Right cardiac atrium (tissue), 5 donors: Measurements from ENCODE around the gene GAS5. TPM values are rescaled to one million over a fixed set of nuclear protein-coding genes. Genes with fewer than 3 reads are reported as not detected.
A peak's percentile ranks its signal among the peaks of the same experiment; 100 is the strongest.
"Not testable (repeated sequence)": the region's sequence is repeated elsewhere in the genome, so short reads cannot be mapped to it uniquely, and the experiment has no call there.

ENCODE experiments used
- ATAC-seq, 2 donors: fragments of 200-7000 bp; cut with Tn5 transposase; one replicate each; pipeline versions ENCODE4 v1.8.0 to v1.9.1; 2020; ENCODE audit warnings: moderate library complexity in 2 of 2, mild to moderate bottlenecking in 1 of 2
- DNase-seq, 3 donors: peaks; one replicate each; pipeline ENCODE4 v3.0.0-alpha.2; 2020
- H3K27ac ChIP-seq: one replicate; pipeline ENCODE4 v1.5.1; 2013; ENCODE audit warnings: mild to moderate bottlenecking, low read length, control low read depth, moderate library complexity
- H3K27me3 ChIP-seq: one replicate; pipeline ENCODE4 v1.6.1; 2013; ENCODE audit not compliant: control insufficient read depth, insufficient read depth
- H3K4me1 ChIP-seq: one replicate; pipeline ENCODE4 v1.6.1; 2013; ENCODE audit warnings: low read length; ENCODE audit not compliant: control insufficient read depth, insufficient read depth
- H3K4me3 ChIP-seq: one replicate; pipeline ENCODE4 v1.5.1; 2013; ENCODE audit warnings: low read length, control low read depth
- H3K9me3 ChIP-seq: one replicate; pipeline ENCODE4 v1.6.1; 2013; ENCODE audit warnings: low read length; ENCODE audit not compliant: control insufficient read depth
- WGBS: extraction: QIAGEN DNeasy Blood & Tissue Kit; methylation state at CpG from one replicate; pipeline ENCODE4 v1.1.7; 2013; 5-methylcytosine and 5-hydroxymethylcytosine counted together
- intact Hi-C, 4 donors: fragments of 100-400 bp; cut with DNase I; formaldehyde crosslinking; loops; one replicate each; pipeline versions ENCODE4 v1.11.0 to v1.14.0; 2022 to 2023
- polyA plus RNA-seq: library from polyadenylated mRNA; stranded (reverse); fragments of 200-250 nt; gene quantifications from one replicate; pipeline ENCODE4 v1.2.3, GENCODE V29; 2013
- total RNA-seq, 4 donors: library from RNA; stranded (reverse); fragmentation: NEBNext Ultra II Directional; extraction: Animal tissue kit (Norgen Biotek cat#: 25700); gene quantifications; one replicate each; pipeline ENCODE4 v1.2.1, GENCODE V29; 2021
- donor health status: healthy with polysubstance abuse.
- donor health status: DM: no; HTN: yes; CAD: no.
- donor health status: DM: no; HTN: no; CAD: no.
- donor health status: DM: no; HTN: yes; CAD: no; lungs with severe emphysema.
- donor health status: DM: yes; HTN: yes; CAD: no.

The GAS5 gene
- total and polyA plus RNA-seq, 5 donors = 69.3 to 92.6 (median 78.6) TPM

DNA sequence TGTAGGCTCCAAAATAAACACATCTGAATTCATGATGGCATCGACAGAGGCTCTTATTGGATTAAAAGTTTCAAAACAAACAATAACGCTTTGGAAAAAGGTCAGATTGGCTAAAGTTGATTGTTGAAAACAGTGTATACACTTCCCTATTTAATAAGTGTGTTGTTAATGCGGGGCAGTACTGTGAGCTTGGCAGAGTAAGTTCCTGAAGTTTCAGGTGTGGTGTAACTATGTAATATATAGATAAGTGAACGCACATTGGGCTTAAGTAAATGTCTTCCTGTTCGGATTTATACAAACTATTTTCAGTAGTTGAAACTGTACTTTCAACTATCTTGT, 1.2 kb upstream of the GAS5 start:
- ATAC-seq (no peak), DNase-seq (no peak)
- 3% methylated on average over 5 of the region's 5 CpGs for WGBS
- intact Hi-C loops = no loop called here
- Histone ChIP-seq H3K4me3 (peak overlapping the region; percentile 69), H3K27ac (peak overlapping the region; percentile 95), H3K4me1 (peaks cover 7% of the 10 kb centered on the region), H3K27me3 (no peaks in the 10 kb centered on the region), H3K9me3 (no peaks in the 10 kb centered on the region)

DNA sequence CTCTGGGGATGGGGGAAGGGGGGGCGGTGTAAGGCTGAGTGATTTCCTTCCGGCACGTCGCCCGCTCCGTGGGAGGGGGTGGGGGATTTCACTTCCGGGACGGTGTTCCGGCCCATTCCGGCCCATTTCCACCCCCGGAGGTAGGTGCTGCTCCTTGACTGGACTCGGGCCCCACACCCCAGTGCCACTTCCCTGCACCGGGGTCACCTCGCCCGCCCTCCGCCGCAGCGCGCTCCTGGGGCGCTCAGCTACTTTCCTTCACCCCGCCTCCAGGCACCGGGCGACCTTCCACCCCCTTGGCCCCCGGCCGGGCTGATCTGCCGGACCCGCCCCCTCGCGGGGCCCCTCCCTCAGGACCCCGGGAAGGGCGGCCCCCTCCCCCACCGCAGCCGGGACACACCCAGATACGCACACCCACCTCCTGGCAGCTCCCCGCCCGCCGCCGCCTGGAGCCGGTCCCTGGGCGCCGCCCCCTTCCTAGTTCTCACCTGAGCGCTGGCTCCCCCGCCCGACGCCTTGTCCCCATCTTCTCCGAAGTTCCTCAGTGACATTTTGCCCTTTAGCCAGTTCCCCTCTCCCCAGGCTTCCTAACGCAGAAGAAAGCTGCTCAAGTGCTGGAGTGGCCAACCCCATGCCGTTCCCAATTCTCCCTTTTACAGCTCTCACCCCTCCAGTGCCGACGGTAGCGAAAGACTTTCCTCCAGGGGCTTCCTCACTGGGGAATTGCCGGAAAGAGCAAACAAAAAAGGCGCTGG, 654 bp upstream of the GAS5 start, which contains the start of gene ZBTB37:
TSS of gene ZBTB37 (plus strand) at position 115 of the 755 bp plus-strand sequence. CDS start 1,846 bp downstream, outside the sequence.
- H3K27me3 ChIP-seq = no peaks in the 10 kb centered on the region
- peak; percentile 81 to 83 for ATAC-seq
- peak; percentile 88 to 95 (median 95) for DNase-seq
- under 1% methylated on average over 53 of the region's 53 CpGs for WGBS
- H3K4me1 ChIP-seq = peaks cover 7% of the 10 kb centered on the region
- no peaks in the 10 kb centered on the region for H3K9me3 ChIP-seq
- peak within 1 kb of the TSS; percentile 69 for H3K4me3 ChIP-seq
- intact Hi-C loops = no loop called here
- peak within 1 kb of the TSS; percentile 95 for H3K27ac ChIP-seq

- H3K4me3 ChIP-seq = peak overlapping the region; percentile 69
- peaks cover 7% of the 10 kb centered on the region for H3K4me1 ChIP-seq
- H3K27ac ChIP-seq = peak overlapping the region; percentile 65
- H3K9me3 ChIP-seq = no peaks in the 10 kb centered on the region
- DNase-seq (peak; percentile 31 to 65 (median 55)), ATAC-seq (no peak)
- no peaks in the 10 kb centered on the region for H3K27me3 ChIP-seq
- intact Hi-C loops = no loop called here
- WGBS = 5% methylated on average over 32 of the region's 32 CpGs
Measured at GRCh38 chr1:173867141-173867752, 542 bp downstream of the GAS5 start.

DNA sequence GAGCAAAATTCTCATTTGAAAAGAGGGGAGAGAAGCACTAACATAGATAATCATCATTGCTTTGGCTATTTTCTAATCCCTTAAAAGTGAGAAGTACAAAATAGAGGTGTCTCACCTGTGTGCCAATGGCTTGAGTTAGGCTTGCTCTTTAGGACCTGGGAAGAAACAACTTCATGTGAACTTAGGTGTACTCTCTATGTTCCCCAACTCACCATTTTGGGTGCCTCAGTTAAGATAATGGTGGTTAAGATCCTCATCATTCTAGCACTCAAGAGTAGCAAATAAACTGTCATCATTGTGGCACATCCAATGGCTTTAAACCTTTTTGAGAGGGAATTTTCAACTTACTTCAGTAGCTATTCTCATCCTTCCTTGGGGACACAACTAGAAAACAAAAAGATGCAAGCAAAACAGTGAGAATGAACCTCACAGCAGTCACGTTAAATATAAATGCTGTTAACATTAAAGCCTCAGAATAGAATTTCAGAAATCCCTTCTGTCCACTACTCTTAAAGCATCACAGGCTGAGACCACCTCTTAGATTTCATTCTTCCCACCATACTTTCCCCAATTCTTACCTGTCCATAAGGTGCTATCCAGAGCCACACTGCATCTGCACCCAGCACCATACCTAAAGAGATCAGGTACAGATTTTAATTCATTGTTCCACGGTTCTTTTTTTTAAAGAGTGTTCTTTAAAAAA, 1.2 kb downstream of the GAS5 start:
- ATAC-seq (no peak), DNase-seq (no peak)
- no peaks in the 10 kb centered on the region for H3K27me3 ChIP-seq
- H3K27ac ChIP-seq = no peak overlapping the region
- 24% methylated on average over 2 of the region's 2 CpGs for WGBS
- peaks cover 7% of the 10 kb centered on the region for H3K4me1 ChIP-seq
- intact Hi-C loops = no loop called here
- peak overlapping the region; percentile 69 for H3K4me3 ChIP-seq
- no peaks in the 10 kb centered on the region for H3K9me3 ChIP-seq

- 37% methylated on average over 4 of the region's 4 CpGs for WGBS
Measured at GRCh38 chr1:173865468-173866164, 2.2 kb downstream of the GAS5 start.

GRCh38 chr1:173864179-173864867, 3.5 kb downstream of the GAS5 start:
- ATAC-seq = no peak
- Histone ChIP-seq H3K9me3 (no peaks in the 10 kb centered on the region), H3K4me3 (no peak overlapping the region), H3K4me1 (peaks cover 4% of the 10 kb centered on the region), H3K27me3 (no peaks in the 10 kb centered on the region), H3K27ac (no peak overlapping the region)
- intact Hi-C loops = no loop called here
- DNase-seq = no peak
- WGBS = 78% methylated on average over 5 of the region's 5 CpGs

More at GRCh38 chr1:173865468-173866164, 2.2 kb downstream of the GAS5 start:
- ATAC-seq (no peak), DNase-seq (no peak)
- Histone ChIP-seq H3K27ac (no peak overlapping the region), H3K27me3 (no peaks in the 10 kb centered on the region), H3K4me1 (peaks cover 7% of the 10 kb centered on the region), H3K9me3 (no peaks in the 10 kb centered on the region), H3K4me3 (peak overlapping the region; percentile 27)
- intact Hi-C loops = no loop called here

- ATAC-seq (no peak), DNase-seq (no peak)
- Histone ChIP-seq H3K9me3 (no peaks in the 10 kb centered on the region), H3K27ac (no peak overlapping the region), H3K4me3 (no peak overlapping the region), H3K27me3 (no peaks in the 10 kb centered on the region), H3K4me1 (peaks cover 4% of the 10 kb centered on the region)
- intact Hi-C loops = no loop called here
Measured at GRCh38 chr1:173863224-173864161, 4.3 kb downstream of the GAS5 start.

DNA sequence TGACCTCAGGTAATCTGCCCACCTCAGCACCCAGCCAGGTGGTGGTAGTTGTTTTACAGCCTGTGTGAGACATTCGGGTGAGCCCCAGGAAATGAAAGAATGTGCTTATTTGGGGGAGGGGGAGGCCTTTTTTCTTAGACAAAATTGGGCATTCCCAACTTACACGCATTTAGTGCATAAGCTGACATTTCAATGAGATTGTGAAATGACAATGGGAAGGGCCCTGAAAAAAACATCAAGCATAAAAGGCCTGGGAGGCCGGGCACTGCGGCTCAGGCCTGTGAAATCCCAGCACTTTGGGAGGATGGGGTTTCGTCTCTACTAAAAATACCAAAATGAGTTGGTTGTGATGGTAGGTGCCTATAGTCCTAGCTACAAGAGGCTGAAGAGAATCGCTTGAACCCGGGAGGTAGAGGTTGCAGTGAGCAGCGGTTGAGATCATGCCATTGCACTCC, 5.0 kb downstream of the GAS5 start:
- H3K4me3 ChIP-seq = no peak overlapping the region
- H3K9me3 ChIP-seq = no peaks in the 10 kb centered on the region
- DNase-seq (no peak), ATAC-seq (no peak)
- intact Hi-C loops = no loop called here
- H3K4me1 ChIP-seq = peaks cover 4% of the 10 kb centered on the region
- H3K27ac ChIP-seq = no peak overlapping the region
- no peaks in the 10 kb centered on the region for H3K27me3 ChIP-seq
- WGBS = 65% methylated on average over 8 of the region's 8 CpGs

DNA sequence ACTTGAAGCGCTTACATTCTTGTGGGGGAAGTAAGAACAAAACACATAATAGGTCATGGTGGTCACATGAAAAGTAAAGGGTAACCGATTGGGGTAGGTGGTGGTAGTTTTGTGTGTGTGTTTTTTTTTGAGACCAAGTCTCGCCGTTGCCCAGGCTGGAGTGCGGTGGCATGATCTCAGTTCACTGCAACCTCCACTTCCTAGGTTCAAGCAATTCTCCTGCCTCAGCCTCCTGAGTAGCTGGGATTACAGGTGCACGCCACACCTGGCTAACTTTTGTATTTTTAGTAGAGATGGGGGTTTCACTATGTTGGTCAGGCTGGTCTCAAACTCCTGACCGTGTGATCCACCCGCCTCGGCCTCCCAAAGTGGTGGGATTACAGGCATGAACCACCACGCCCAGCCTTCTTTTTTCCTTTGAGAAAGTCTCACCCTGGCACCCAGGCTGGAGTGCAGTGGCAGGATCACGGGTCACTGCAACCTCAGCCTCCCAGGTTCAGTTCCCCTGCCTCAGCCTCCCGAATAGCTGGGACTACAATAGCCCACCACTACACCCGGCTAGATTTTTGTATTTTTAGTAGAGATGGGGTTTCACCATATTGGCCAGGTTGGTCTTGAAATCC, 5.5 kb downstream of the GAS5 start:
- H3K27me3 ChIP-seq, intact Hi-C loops, H3K4me3 ChIP-seq, H3K9me3 ChIP-seq, DNase-seq, H3K27ac ChIP-seq, H3K4me1 ChIP-seq: not testable (repeated sequence)
- WGBS = 84% methylated on average over 13 of the region's 13 CpGs
- ATAC-seq = peak in 1 of 2 donors; percentile 3
